Measurements from ENCODE around the gene SOWAHA.

SOWAHA gene

GRCh38 chr5:132830436-132831094 lies 17.5 kb downstream of the SOWAHA start, which contains the start of gene SHROOM1:
TSS of gene SHROOM1 (minus strand) at chr5:132830647. CDS start at chr5:132826140, 4,507 bp downstream.
- H3K27me3 ChIP-seq (ENCODE audit: control insufficient read depth, insufficient read depth, low read length): no peaks in the 10 kb centered on the region
- no peaks in the 10 kb centered on the region for H3K9me3 ChIP-seq (replicated peaks; ENCODE audit: low read length)
- H3K4me3 ChIP-seq (ENCODE audit: low read length): peak within 1 kb of the TSS; percentile 99
- peaks cover 8% of the 10 kb centered on the region for H3K4me1 ChIP-seq (ENCODE audit: control insufficient read depth, insufficient read depth, low read length)
- peak within 1 kb of the TSS; percentile 89 for H3K9ac ChIP-seq (ENCODE audit: low read depth, low read length)
- peak within 1 kb of the TSS; percentile 99 for H3K4me2 ChIP-seq (ENCODE audit: low read length)
- no peaks in the 10 kb centered on the region for H3K36me3 ChIP-seq (ENCODE audit: insufficient read depth, low read length)

DNA sequence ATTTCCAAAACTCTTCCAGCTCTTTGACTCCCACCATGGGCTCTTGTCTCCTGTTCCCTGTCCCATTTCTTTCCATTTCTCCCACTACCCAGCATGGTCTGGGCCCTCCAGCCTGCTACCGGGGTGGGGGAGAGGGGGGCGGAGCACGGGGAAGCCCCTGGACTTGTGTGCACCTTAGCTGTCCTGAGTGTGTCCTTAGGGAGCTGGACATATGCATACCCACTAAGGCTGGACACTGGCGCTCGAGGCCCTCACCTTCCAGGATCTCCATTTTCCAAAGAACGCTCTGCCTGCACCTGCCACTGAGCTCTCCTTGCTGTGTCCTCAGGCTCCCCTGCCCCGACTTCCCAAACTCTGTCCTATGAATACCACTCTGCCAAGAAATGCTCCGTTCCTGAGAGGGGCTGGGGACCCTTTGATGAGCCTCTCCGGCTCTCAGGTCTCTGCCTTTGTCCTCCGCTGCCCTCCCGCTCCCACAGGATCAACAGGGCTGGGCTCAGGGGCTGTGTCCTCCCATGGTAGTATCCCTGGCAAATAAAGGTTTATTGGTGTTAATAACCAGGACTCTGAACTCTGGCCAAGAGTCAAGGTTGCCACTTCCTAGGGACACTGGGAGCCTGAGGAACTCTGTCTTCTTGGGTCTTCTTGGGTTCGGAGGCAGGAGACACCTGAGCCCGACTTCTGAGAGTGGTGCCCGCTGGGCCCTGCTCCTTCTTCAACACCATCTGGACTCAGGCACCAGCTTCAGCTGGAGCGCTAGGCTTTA lies 18.2 kb downstream of the SOWAHA start:
- H3K9me3 ChIP-seq (replicated peaks; ENCODE audit: low read length): no peaks in the 10 kb centered on the region
- no peaks in the 10 kb centered on the region for H3K36me3 ChIP-seq (ENCODE audit: insufficient read depth, low read length)
- peak overlapping the region; percentile 89 for H3K9ac ChIP-seq (ENCODE audit: low read depth, low read length)
- H3K27me3 ChIP-seq (ENCODE audit: control insufficient read depth, insufficient read depth, low read length): no peaks in the 10 kb centered on the region
- peak overlapping the region; percentile 99 for H3K4me3 ChIP-seq (ENCODE audit: low read length)
- peaks cover 8% of the 10 kb centered on the region for H3K4me1 ChIP-seq (ENCODE audit: control insufficient read depth, insufficient read depth, low read length)
- H3K4me2 ChIP-seq (ENCODE audit: low read length): peak overlapping the region; percentile 99

- Histone ChIP-seq H3K27me3 (ENCODE audit: control insufficient read depth, insufficient read depth, low read length) (no peaks in the 10 kb centered on the region), H3K4me2 (ENCODE audit: low read length) (no peak overlapping the region), H3K9ac (ENCODE audit: low read depth, low read length) (no peak overlapping the region), H3K4me3 (ENCODE audit: low read length) (no peak overlapping the region), H3K36me3 (ENCODE audit: insufficient read depth, low read length) (no peaks in the 10 kb centered on the region), H3K9me3 (replicated peaks; ENCODE audit: low read length) (no peaks in the 10 kb centered on the region), H3K4me1 (ENCODE audit: control insufficient read depth, insufficient read depth, low read length) (peaks cover 8% of the 10 kb centered on the region)
These were observed 19.5 kb downstream of the SOWAHA start for GRCh38 chr5:132832612-132833011.

DNA sequence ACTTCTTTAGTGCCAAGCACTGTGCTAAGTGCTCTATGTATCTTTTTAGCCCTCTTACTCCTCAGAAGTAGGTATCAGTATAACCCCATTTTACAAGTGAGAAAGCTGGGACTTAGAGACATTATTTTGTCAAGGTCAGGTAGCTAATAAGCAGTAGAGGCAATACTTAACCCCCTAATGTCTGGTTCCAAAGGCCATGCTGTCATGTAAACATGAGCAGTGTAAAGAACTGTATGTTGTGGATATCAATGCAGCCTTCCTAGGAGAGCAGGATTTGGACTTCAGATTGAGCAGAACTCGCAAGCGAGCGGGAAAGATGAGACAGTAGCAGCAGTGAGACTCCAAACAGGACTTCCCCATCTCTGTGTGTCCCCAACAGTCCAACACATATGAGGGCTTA lies 21.0 kb downstream of the SOWAHA start:
- Histone ChIP-seq H3K4me3 (ENCODE audit: low read length) (no peak overlapping the region), H3K36me3 (ENCODE audit: insufficient read depth, low read length) (no peaks in the 10 kb centered on the region), H3K9me3 (replicated peaks; ENCODE audit: low read length) (no peaks in the 10 kb centered on the region), H3K9ac (ENCODE audit: low read depth, low read length) (no peak overlapping the region), H3K4me1 (ENCODE audit: control insufficient read depth, insufficient read depth, low read length) (peaks cover 8% of the 10 kb centered on the region), H3K4me2 (ENCODE audit: low read length) (no peak overlapping the region), H3K27me3 (ENCODE audit: control insufficient read depth, insufficient read depth, low read length) (no peaks in the 10 kb centered on the region)

DNA sequence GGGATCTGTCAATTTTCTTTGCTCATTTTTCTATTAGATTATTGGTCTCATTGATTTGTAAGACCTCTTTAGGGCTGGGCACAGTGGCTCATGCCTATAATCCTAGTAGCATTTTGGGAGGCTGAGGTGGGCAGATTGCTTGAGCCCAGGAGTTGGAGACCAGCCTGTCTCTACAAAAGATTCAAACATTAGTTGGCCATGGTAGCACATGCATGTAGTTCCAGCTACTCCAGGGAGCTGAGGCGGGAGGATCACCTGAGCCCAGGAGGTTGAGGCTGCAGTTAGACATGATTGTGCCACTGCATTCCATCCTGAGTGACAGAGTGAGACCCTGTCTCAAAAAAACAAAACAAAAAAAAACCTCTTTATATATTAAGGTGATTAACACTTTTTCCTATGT lies 23.8 kb downstream of the SOWAHA start:
- Histone ChIP-seq H3K27me3 (ENCODE audit: control insufficient read depth, insufficient read depth, low read length) (no peaks in the 10 kb centered on the region), H3K9me3 (replicated peaks; ENCODE audit: low read length) (no peaks in the 10 kb centered on the region), H3K4me3 (ENCODE audit: low read length) (no peak overlapping the region), H3K9ac (ENCODE audit: low read depth, low read length) (no peak overlapping the region), H3K4me2 (ENCODE audit: low read length) (no peak overlapping the region), H3K4me1 (ENCODE audit: control insufficient read depth, insufficient read depth, low read length) (peaks cover 24% of the 10 kb centered on the region), H3K36me3 (ENCODE audit: insufficient read depth, low read length) (no peaks in the 10 kb centered on the region)

DNA sequence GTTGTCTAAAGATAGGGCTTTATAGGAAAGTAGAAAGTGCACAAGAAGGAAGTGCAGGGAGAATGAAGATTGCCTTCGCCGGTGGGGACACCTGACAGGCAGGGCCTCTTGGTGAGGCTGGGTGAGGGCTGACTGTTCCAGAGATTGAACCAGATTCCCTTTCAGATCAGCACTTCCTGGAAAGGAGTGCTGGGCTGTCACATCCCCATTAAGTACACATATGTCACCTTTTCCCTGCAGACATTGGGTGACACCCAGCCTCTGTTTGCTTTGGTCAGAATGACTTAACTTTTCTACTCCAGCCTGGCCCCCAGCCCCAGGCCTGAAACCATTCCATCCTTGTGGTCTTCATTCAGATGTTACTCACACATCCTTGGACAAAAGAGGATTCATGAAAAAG lies 24.8 kb downstream of the SOWAHA start:
- Histone ChIP-seq H3K4me1 (ENCODE audit: control insufficient read depth, insufficient read depth, low read length) (peaks cover 24% of the 10 kb centered on the region), H3K27me3 (ENCODE audit: control insufficient read depth, insufficient read depth, low read length) (no peaks in the 10 kb centered on the region)

GRCh38 chr5:132838516-132839282 lies 25.6 kb downstream of the SOWAHA start:
- H3K4me1 ChIP-seq (ENCODE audit: control insufficient read depth, insufficient read depth, low read length): peaks cover 24% of the 10 kb centered on the region
- no peaks in the 10 kb centered on the region for H3K36me3 ChIP-seq (ENCODE audit: insufficient read depth, low read length)
- no peak overlapping the region for H3K4me3 ChIP-seq (ENCODE audit: low read length)
- H3K9me3 ChIP-seq (replicated peaks; ENCODE audit: low read length): no peaks in the 10 kb centered on the region
- H3K4me2 ChIP-seq (ENCODE audit: low read length): no peak overlapping the region
- H3K9ac ChIP-seq (ENCODE audit: low read depth, low read length): no peak overlapping the region
- no peaks in the 10 kb centered on the region for H3K27me3 ChIP-seq (ENCODE audit: control insufficient read depth, insufficient read depth, low read length)

More for the DNA sequence above, 24.8 kb downstream of the SOWAHA start:
- Histone ChIP-seq H3K4me3 (ENCODE audit: low read length) (no peak overlapping the region), H3K36me3 (ENCODE audit: insufficient read depth, low read length) (no peaks in the 10 kb centered on the region), H3K9ac (ENCODE audit: low read depth, low read length) (no peak overlapping the region), H3K4me2 (ENCODE audit: low read length) (no peak overlapping the region), H3K9me3 (replicated peaks; ENCODE audit: low read length) (no peaks in the 10 kb centered on the region)

DNA sequence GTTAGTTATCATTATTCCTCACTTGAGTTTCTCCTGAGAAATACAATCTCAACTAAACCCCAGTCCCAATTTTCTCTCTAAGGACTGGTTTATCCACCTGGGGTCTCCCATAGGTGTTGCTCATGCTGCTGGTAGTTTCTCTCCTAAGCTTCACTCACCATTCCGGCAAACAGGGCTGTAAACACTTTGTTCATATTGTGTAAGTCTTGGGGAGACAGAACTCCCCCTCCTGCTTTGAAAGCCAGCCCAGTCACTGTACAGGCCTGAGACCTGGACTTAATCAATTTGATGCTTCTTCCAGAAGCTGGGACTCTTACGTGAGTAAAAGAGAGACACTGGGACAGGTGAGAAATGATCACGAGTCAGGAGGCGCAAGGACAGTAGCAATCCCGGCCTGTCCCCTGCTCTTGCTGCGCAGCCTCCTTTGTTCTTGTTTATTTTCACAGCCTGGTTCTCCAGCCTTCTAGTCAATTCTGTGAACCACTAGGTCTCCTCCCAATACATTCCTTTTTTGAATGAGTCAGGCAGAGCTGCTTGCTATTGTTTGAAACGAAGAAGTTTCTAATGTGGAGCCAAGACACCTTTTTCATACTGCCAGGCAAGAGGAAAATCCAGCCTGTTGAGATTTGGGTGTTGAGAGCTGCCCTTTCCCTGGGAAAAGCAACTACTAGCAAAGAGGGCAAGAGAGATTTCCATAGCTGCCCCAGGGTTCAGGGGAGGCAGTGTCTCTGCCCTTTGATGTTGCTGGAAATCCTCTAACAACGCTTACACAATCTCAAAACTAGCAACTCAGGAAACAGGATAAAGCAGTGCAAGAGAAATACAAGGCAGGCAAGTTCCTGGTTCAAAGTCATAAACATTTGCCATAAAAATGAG lies 26.6 kb downstream of the SOWAHA start:
- H3K4me3 ChIP-seq (ENCODE audit: low read length): no peak overlapping the region
- no peak overlapping the region for H3K9ac ChIP-seq (ENCODE audit: low read depth, low read length)
- H3K27me3 ChIP-seq (ENCODE audit: control insufficient read depth, insufficient read depth, low read length): no peaks in the 10 kb centered on the region
- H3K36me3 ChIP-seq (ENCODE audit: insufficient read depth, low read length): no peaks in the 10 kb centered on the region
- H3K9me3 ChIP-seq (replicated peaks; ENCODE audit: low read length): no peaks in the 10 kb centered on the region
- peak overlapping the region; percentile 25 for H3K4me2 ChIP-seq (ENCODE audit: low read length)
- H3K4me1 ChIP-seq (ENCODE audit: control insufficient read depth, insufficient read depth, low read length): peaks cover 24% of the 10 kb centered on the region

- no peak overlapping the region for H3K4me3 ChIP-seq (ENCODE audit: low read length)
- H3K27me3 ChIP-seq (ENCODE audit: control insufficient read depth, insufficient read depth, low read length): no peaks in the 10 kb centered on the region
- peaks cover 24% of the 10 kb centered on the region for H3K4me1 ChIP-seq (ENCODE audit: control insufficient read depth, insufficient read depth, low read length)
- no peaks in the 10 kb centered on the region for H3K36me3 ChIP-seq (ENCODE audit: insufficient read depth, low read length)
- no peak overlapping the region for H3K9ac ChIP-seq (ENCODE audit: low read depth, low read length)
- H3K9me3 ChIP-seq (replicated peaks; ENCODE audit: low read length): no peaks in the 10 kb centered on the region
- no peak overlapping the region for H3K4me2 ChIP-seq (ENCODE audit: low read length)
These were observed 27.2 kb downstream of the SOWAHA start for GRCh38 chr5:132840313-132840712.

- Histone ChIP-seq H3K9me3 (replicated peaks; ENCODE audit: low read length) (no peaks in the 10 kb centered on the region), H3K4me3 (ENCODE audit: low read length) (no peak overlapping the region), H3K4me1 (ENCODE audit: control insufficient read depth, insufficient read depth, low read length) (peaks cover 24% of the 10 kb centered on the region), H3K4me2 (ENCODE audit: low read length) (no peak overlapping the region), H3K27me3 (ENCODE audit: control insufficient read depth, insufficient read depth, low read length) (no peaks in the 10 kb centered on the region), H3K36me3 (ENCODE audit: insufficient read depth, low read length) (no peaks in the 10 kb centered on the region), H3K9ac (ENCODE audit: low read depth, low read length) (no peak overlapping the region)
These were observed 27.8 kb downstream of the SOWAHA start for GRCh38 chr5:132840896-132841295.

DNA sequence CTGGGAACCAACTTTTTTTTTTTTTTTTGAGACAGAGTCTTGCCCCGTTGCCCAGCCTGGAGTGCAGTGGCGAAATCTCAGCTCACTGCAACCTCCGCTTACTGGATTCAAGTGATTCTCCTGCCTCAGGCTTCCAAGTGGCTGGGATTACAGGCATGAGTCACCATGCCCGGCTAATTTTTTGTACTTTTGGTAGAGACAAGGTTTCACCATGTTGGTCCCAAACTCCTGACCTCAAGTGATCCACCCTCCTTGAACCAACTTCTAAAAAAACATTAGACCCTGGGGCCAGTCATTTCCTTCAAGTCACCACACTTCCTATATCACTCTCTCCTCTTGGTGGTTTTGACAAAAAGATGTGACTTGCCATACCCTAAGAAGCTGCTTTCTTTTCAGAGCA lies 28.2 kb downstream of the SOWAHA start:
- no peaks in the 10 kb centered on the region for H3K36me3 ChIP-seq (ENCODE audit: insufficient read depth, low read length)
- H3K9ac ChIP-seq (ENCODE audit: low read depth, low read length): no peak overlapping the region
- H3K27me3 ChIP-seq (ENCODE audit: control insufficient read depth, insufficient read depth, low read length): no peaks in the 10 kb centered on the region
- peak overlapping the region; percentile 17 for H3K4me3 ChIP-seq (ENCODE audit: low read length)
- H3K4me1 ChIP-seq (ENCODE audit: control insufficient read depth, insufficient read depth, low read length): peaks cover 24% of the 10 kb centered on the region
- H3K9me3 ChIP-seq (replicated peaks; ENCODE audit: low read length): no peaks in the 10 kb centered on the region
- peak overlapping the region; percentile 31 for H3K4me2 ChIP-seq (ENCODE audit: low read length)

Data from skeletal muscle satellite cell (primary cell).